IMR-90 (cell line): ENCODE results near the gene ATP5ME. TPM values are rescaled to one million over a fixed set of nuclear protein-coding genes. Genes with fewer than 3 reads are reported as not detected.

Experiments
- ATAC-seq: fragments of 200-7000 bp; cut with Tn5 transposase; 2 replicates; pipeline ENCODE4 v1.9.1; 2020; ENCODE audit warnings: low read depth, mild to moderate bottlenecking, moderate library complexity
- BruUV-seq: library from RNA; stranded (reverse); fragments of 400-500 nt; replicated peaks from 2 replicates; lab custom pipeline; 2021; lab: Mats Ljungman, UMichigan
- CTCF ChIA-PET: fragments of 300-600 bp; formaldehyde crosslinking; extraction: SDS; loops from one replicate; lab custom pipeline; 2021; ENCODE audit warnings: antibody characterized with exemption; lab: Yijun Ruan, JAX
- POLR2A ChIA-PET: fragments of 300-600 bp; sonication (Branson Sonifier 250); formaldehyde crosslinking; loops from one replicate; lab custom pipeline; 2022; ENCODE audit warnings: antibody characterized with exemption; ENCODE audit not compliant: unreplicated experiment; lab: Charles Lee
- DNase-seq: peaks from one replicate; pipeline ENCODE4 v3.0.0; 2013
- H2AFZ ChIP-seq: replicated peaks from 2 replicates; pipeline ENCODE3; 2013; ENCODE audit warnings: low read length, mild to moderate bottlenecking; ENCODE audit not compliant: poor library complexity
- H2AK5ac ChIP-seq: 2 replicates; pipeline ENCODE4 v1.6.1; 2013; ENCODE audit warnings: low read depth, low read length, inconsistent platforms
- H2AK9ac ChIP-seq: replicated peaks from 2 replicates; pipeline ENCODE3; 2013; ENCODE audit warnings: mild to moderate bottlenecking, low read depth, low read length, moderate library complexity; ENCODE audit not compliant: poor library complexity
- H2BK120ac ChIP-seq: 2 replicates; pipeline ENCODE4 v1.6.1; 2013; ENCODE audit warnings: low read depth, low read length, inconsistent platforms
- H2BK15ac ChIP-seq: 3 replicates; pipeline ENCODE4 v1.6.1; 2013; ENCODE audit warnings: low read depth, low read length, inconsistent platforms
- H2BK20ac ChIP-seq: 2 replicates; pipeline ENCODE4 v1.6.1; 2013; ENCODE audit warnings: low read depth, mild to moderate bottlenecking, inconsistent platforms, low read length, moderate library complexity
- H2BK5ac ChIP-seq: 2 replicates; pipeline ENCODE4 v1.6.1; 2013; ENCODE audit warnings: mild to moderate bottlenecking, low read depth, low read length, inconsistent platforms; ENCODE audit not compliant: poor library complexity, severe bottlenecking
- H3K14ac ChIP-seq: replicated peaks from 2 replicates; pipeline ENCODE4 v1.6.1; 2013; ENCODE audit warnings: low read depth, low read length, inconsistent platforms
- H3K18ac ChIP-seq: 2 replicates; pipeline ENCODE4 v1.6.1; 2013; ENCODE audit warnings: low read depth, low read length, control low read depth
- H3K23ac ChIP-seq: 2 replicates; pipeline ENCODE4 v1.6.1; 2013; ENCODE audit warnings: low read depth, low read length, inconsistent platforms
- H3K27ac ChIP-seq: 2 replicates; pipeline ENCODE4 v1.5.1; 2013; ENCODE audit warnings: mild to moderate bottlenecking, control low read depth, low read length; ENCODE audit not compliant: insufficient read depth
- H3K27me3 ChIP-seq: 2 replicates; pipeline ENCODE4 v1.6.1; 2013; ENCODE audit warnings: low read length; ENCODE audit not compliant: control insufficient read depth, insufficient read depth
- H3K36me3 ChIP-seq: 2 replicates; pipeline ENCODE4 v1.6.1; 2013; ENCODE audit warnings: low read length, mixed read lengths; ENCODE audit not compliant: control insufficient read depth, insufficient read depth
- H3K4ac ChIP-seq: 2 replicates; pipeline ENCODE4 v1.6.1; 2013; ENCODE audit warnings: low read depth, low read length, inconsistent platforms
- H3K4me1 ChIP-seq: 2 replicates; pipeline ENCODE4 v1.6.1; 2013; ENCODE audit warnings: low read length, mixed read lengths; ENCODE audit not compliant: control insufficient read depth, insufficient read depth
- H3K4me2 ChIP-seq: 2 replicates; pipeline ENCODE4 v1.6.1; 2013; ENCODE audit warnings: low read depth, mild to moderate bottlenecking, control low read depth, low read length, moderate library complexity
- H3K4me3 ChIP-seq: 2 replicates; pipeline ENCODE4 v1.5.1; 2013; ENCODE audit warnings: low read depth, mild to moderate bottlenecking, control low read depth, low read length, moderate library complexity; ENCODE audit not compliant: insufficient read depth
- H3K56ac ChIP-seq: 2 replicates; pipeline ENCODE4 v1.6.1; 2013; ENCODE audit warnings: low read length, inconsistent platforms; ENCODE audit not compliant: insufficient read depth; ENCODE audit errors: extremely low read depth
- H3K79me1 ChIP-seq, 2 experiments: 2 replicates each; pipeline ENCODE4 v1.6.1; 2013; ENCODE audit warnings: low read length in 2 of 2, inconsistent platforms in 1 of 2, low read depth in 1 of 2
- H3K9ac ChIP-seq: 2 replicates; pipeline ENCODE4 v1.6.1; 2013; ENCODE audit warnings: low read depth, low read length, control low read depth
- H3K9me1 ChIP-seq: 2 replicates; pipeline ENCODE4 v1.6.1; 2013; ENCODE audit warnings: low read length, inconsistent platforms; ENCODE audit not compliant: insufficient read depth
- H3K9me3 ChIP-seq: 2 replicates; pipeline ENCODE4 v1.6.1; 2013; ENCODE audit warnings: low read length; ENCODE audit not compliant: control insufficient read depth, insufficient read depth
- H4K20me1 ChIP-seq: 2 replicates; pipeline ENCODE4 v1.6.1; 2013; ENCODE audit warnings: low read length, inconsistent platforms; ENCODE audit not compliant: insufficient read depth
- H4K5ac ChIP-seq: 2 replicates; pipeline ENCODE4 v1.6.1; 2013; ENCODE audit warnings: mild to moderate bottlenecking, low read depth, low read length, control low read depth
- H4K8ac ChIP-seq, 2 experiments: 2 replicates each; pipeline ENCODE4 v1.6.1; 2013; ENCODE audit warnings: low read depth in 2 of 2, low read length in 2 of 2, control low read depth in 1 of 2, inconsistent platforms in 1 of 2
- H4K91ac ChIP-seq: 2 replicates; pipeline ENCODE4 v1.6.1; 2013; ENCODE audit warnings: low read depth, low read length, inconsistent platforms; ENCODE audit not compliant: insufficient read depth
- BHLHE40 ChIP-seq: fragments of 150-350 bp; IDR thresholded peaks from 2 replicates; pipeline ENCODE4 v1.6.1; 2016; ENCODE audit warnings: mild to moderate bottlenecking, low read depth, low read length
- CEBPB ChIP-seq: IDR thresholded peaks from 2 replicates; pipeline ENCODE4 v1.6.1; 2012; ENCODE audit warnings: low read depth, low read length, improper control_type of control experiment
- CHD1 ChIP-seq: IDR thresholded peaks from 2 replicates; pipeline ENCODE4 v1.6.1; 2012; ENCODE audit warnings: low read depth, low read length, improper control_type of control experiment
- CTCF ChIP-seq: conservative IDR thresholded peaks from 2 replicates; pipeline ENCODE4 v1.5.1; 2012; ENCODE audit warnings: mild to moderate bottlenecking, low read depth, low read length, improper control_type of control experiment
- ELK1 ChIP-seq: fragments of 150-350 bp; IDR thresholded peaks from 2 replicates; pipeline ENCODE4 v1.6.1; 2016; ENCODE audit warnings: low read depth, mild to moderate bottlenecking, low read length, moderate library complexity, borderline replicate concordance
- FOS ChIP-seq: fragments of 150-350 bp; IDR thresholded peaks from 2 replicates; pipeline ENCODE4 v1.6.1; 2016; ENCODE audit warnings: low read depth, low read length
- MAFK ChIP-seq: IDR thresholded peaks from 2 replicates; pipeline ENCODE4 v1.6.1; 2012; ENCODE audit warnings: low read depth, low read length, improper control_type of control experiment
- MAZ ChIP-seq: IDR thresholded peaks from 2 replicates; pipeline ENCODE4 v1.6.1; 2012; ENCODE audit warnings: low read depth, mild to moderate bottlenecking, low read length, improper control_type of control experiment, moderate library complexity, borderline replicate concordance
- MXI1 ChIP-seq: IDR thresholded peaks from 2 replicates; pipeline ENCODE4 v1.6.1; 2012; ENCODE audit warnings: low read depth, mild to moderate bottlenecking, low read length, moderate library complexity, borderline replicate concordance
- NFE2L2 ChIP-seq: fragments of 150-350 bp; IDR thresholded peaks from 2 replicates; pipeline ENCODE4 v1.6.1; 2016; ENCODE audit warnings: low read depth, mild to moderate bottlenecking, low read length
- POLR2A ChIP-seq: IDR thresholded peaks from 2 replicates; pipeline ENCODE4 v1.6.1; 2012; ENCODE audit warnings: mild to moderate bottlenecking, low read depth, low read length
- RCOR1 ChIP-seq: IDR thresholded peaks from 2 replicates; pipeline ENCODE4 v1.6.1; 2012; ENCODE audit warnings: mild to moderate bottlenecking, low read length, improper control_type of control experiment; ENCODE audit not compliant: insufficient replicate concordance
- RFX5 ChIP-seq: IDR thresholded peaks from 2 replicates; pipeline ENCODE4 v1.8.0; 2012; ENCODE audit warnings: low read depth, mild to moderate bottlenecking, low read length, moderate library complexity
- SMC3 ChIP-seq: fragments of 150-350 bp; IDR thresholded peaks from 2 replicates; pipeline ENCODE4 v1.6.1; 2016; ENCODE audit warnings: low read depth, mild to moderate bottlenecking, antibody characterized with exemption, low read length, moderate library complexity
- USF2 ChIP-seq: fragments of 150-350 bp; IDR thresholded peaks from 2 replicates; pipeline ENCODE4 v1.6.1; 2017; ENCODE audit warnings: mild to moderate bottlenecking, antibody characterized with exemption, low read length, low read depth
- WGBS, 2 experiments: methylation state at CpG; one replicate each; pipeline versions ENCODE4 v1.1.5 to v1.1.7; 2013; ENCODE audit warnings: missing lambda C conversion rate in 2 of 2; ENCODE audit not compliant: insufficient read length in 1 of 2; ENCODE audit errors: extremely low coverage in 2 of 2; 5-methylcytosine and 5-hydroxymethylcytosine counted together
- dilution Hi-C: fragments of 300-500 bp; cut with HindIII; formaldehyde crosslinking; loops from one replicate; pipeline ENCODE4 v1.14.3; 2018; ENCODE audit warnings: low sequenced_read_pairs; ENCODE audit not compliant: unreplicated experiment
- in situ Hi-C: fragments of 300-500 bp; cut with MboI; formaldehyde crosslinking; loops from 3 replicates; pipeline ENCODE4 v1.14.3; 2019; ENCODE audit warnings: low sequenced_read_pairs, inconsistent platforms, mixed read lengths
- intact Hi-C: fragments of 100-400 bp; cut with micrococcal nuclease; formaldehyde crosslinking; loops from 2 replicates; pipeline ENCODE4 v1.10.0; 2022
- polyA plus RNA-seq, 3 experiments: library from polyadenylated mRNA; depleted of rRNA; stranded (reverse); fragments of >200 nt; gene quantifications; 2 replicates each; pipeline ENCODE4 v1.2.3, GENCODE V29; 2012; ENCODE audit warnings: low replicate concordance in 1 of 3
- total RNA-seq: library from RNA; depleted of rRNA; stranded (reverse); fragments of >200 nt; gene quantifications from 2 replicates; pipeline ENCODE4 v1.2.3, GENCODE V29; 2012

ATP5ME gene
- total and polyA plus RNA-seq, 2 of the 4 experiments (the other 2 are of a cell fraction), result 39.3 to 603 TPM

GRCh38 chr4:653831-654502 lies 20.1 kb downstream of the ATP5ME start:
- H2BK15ac ChIP-seq, result no peak overlapping the region
- H3K9me1 ChIP-seq, result no peaks in the 10 kb centered on the region
- no peaks in the 10 kb centered on the region for H3K4me1 ChIP-seq
- no peak overlapping the region for H2AFZ ChIP-seq
- H4K91ac ChIP-seq, result no peak overlapping the region
- no peak overlapping the region for H4K8ac ChIP-seq
- H3K4me2 ChIP-seq, result no peak overlapping the region
- H2AK5ac ChIP-seq, result no peak overlapping the region
- in situ Hi-C loops (no loop called here), dilution Hi-C loops (no loop called here), intact Hi-C loops (no loop called here)
- H3K4ac ChIP-seq, result no peak overlapping the region
- H3K23ac ChIP-seq, result no peak overlapping the region
- H3K56ac ChIP-seq, result no peak overlapping the region
- no peak overlapping the region for H2BK5ac ChIP-seq
- H3K27me3 ChIP-seq, result peaks cover 11% of the 10 kb centered on the region; the same call in 1 of the 2 replicates
- H3K9me3 ChIP-seq, result peaks cover 8% of the 10 kb centered on the region
- H4K5ac ChIP-seq, result no peak overlapping the region
- ChIA-PET POLR2A (no interaction called here), CTCF (no interaction called here)
- TF ChIP-seq USF2, result no peak
- TF ChIP-seq CHD1, result no peak
- no peak for TF ChIP-seq NFE2L2
- no peak for TF ChIP-seq CEBPB
- no peak for TF ChIP-seq ELK1
- TF ChIP-seq BHLHE40, result no peak
- TF ChIP-seq FOS, result no peak
- no peak for TF ChIP-seq RCOR1
- no peak for TF ChIP-seq MAFK
- TF ChIP-seq MXI1, result no peak
- TF ChIP-seq POLR2A, result no peak
- no peak for TF ChIP-seq MAZ
- no peak for TF ChIP-seq SMC3
- TF ChIP-seq RFX5, result no peak
- TF ChIP-seq CTCF, result no peak
- 80% methylated on average over 5 of the region's 29 CpGs; no CpG with 5 or more reads in 1 of the 2 experiments for WGBS, 2 experiments
- no TSS peak for BruUV-seq
- H3K36me3 ChIP-seq, result no peaks in the 10 kb centered on the region
- no peak for ATAC-seq
- DNase-seq, result no peak
- no peak overlapping the region for H2BK20ac ChIP-seq
- no peak overlapping the region for H3K18ac ChIP-seq
- no peak overlapping the region for H3K14ac ChIP-seq
- H3K79me1 ChIP-seq, result no peaks in the 10 kb centered on the region
- no peak overlapping the region for H3K27ac ChIP-seq
- H3K9ac ChIP-seq, result no peak overlapping the region
- H4K20me1 ChIP-seq, result no peaks in the 10 kb centered on the region
- H3K4me3 ChIP-seq, result no peak overlapping the region
- no peak overlapping the region for H2AK9ac ChIP-seq
- no peak overlapping the region for H2BK120ac ChIP-seq
